ENCODE data around the gene STAMBPL1.

DNA sequence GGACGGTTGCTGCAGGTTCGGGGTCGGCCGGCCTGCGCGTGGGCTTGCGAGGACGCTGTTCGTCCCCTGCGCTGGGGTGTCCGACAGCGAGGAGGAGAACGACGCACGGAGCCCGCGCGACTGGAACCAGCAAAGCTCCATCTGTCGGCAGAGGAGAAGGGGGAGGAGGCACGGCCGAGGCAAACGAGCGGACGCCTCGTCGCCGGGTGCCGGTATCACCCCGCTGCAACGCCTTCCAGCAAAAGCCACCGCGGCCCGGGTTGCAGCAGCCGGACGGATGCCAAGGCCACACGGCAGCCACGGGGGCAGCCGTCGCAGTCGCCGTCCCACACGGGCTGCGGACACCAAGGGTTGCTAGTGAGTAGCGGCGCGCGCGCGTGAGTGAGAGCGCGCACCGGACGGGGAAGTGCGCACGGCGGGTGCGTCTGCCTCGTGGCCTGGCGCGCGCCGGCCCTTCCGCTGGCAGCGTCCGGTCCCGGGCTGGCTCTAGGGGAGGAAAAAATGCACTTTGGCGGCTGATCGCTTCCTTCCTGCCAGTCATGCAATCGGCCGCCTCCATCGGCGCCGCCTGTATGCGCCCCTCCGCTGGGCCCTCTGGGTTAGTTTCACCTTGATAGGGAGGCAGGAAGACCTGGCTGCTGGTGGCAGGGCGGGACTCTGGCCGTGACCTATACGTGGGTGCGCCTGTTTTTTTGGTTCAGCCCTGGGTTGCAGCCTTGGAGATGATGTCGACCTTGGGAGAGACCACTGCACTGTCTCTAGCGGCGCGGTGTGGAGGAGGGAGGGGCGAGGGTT is 434 bp downstream of the STAMBPL1 start:
- TF ChIP-seq TCF7L2 (IDR thresholded peaks at IDR 0.05; ENCODE audit: low read depth, low read length) (no peak), POLR2AphosphoS5 (IDR thresholded peaks at IDR 0.05; ENCODE audit: low read depth, low read length) (peak; percentile 64)
- TF ChIP-seq, protein P1, sequence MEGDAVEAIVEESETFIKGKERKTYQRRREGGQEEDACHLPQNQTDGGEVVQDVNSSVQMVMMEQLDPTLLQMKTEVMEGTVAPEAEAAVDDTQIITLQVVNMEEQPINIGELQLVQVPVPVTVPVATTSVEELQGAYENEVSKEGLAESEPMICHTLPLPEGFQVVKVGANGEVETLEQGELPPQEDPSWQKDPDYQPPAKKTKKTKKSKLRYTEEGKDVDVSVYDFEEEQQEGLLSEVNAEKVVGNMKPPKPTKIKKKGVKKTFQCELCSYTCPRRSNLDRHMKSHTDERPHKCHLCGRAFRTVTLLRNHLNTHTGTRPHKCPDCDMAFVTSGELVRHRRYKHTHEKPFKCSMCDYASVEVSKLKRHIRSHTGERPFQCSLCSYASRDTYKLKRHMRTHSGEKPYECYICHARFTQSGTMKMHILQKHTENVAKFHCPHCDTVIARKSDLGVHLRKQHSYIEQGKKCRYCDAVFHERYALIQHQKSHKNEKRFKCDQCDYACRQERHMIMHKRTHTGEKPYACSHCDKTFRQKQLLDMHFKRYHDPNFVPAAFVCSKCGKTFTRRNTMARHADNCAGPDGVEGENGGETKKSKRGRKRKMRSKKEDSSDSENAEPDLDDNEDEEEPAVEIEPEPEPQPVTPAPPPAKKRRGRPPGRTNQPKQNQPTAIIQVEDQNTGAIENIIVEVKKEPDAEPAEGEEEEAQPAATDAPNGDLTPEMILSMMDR (IDR thresholded peaks at IDR 0.05) = peak; percentile 62
